Measurements from ENCODE around the gene ZNF609.

Gene ZNF609

DNA sequence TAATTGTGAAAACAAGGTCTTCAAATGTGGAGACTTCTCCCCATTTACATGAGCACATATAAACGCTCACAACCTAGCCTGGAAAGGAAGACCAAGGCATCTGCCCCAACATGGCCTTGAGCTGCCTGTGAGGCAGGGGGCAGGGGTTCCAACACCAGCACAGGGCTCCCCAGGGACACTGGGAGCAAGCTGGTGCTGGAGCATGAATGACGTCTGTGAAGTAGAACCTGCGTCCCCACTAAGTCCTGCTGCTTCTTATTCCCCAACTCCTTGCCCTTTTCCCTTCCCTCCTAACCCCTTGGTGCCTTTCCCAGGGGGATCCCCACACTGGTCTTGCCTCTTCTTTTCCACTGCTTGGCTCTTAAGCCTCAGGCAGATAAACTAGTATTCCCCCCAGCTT lies 221.9 kb downstream of the ZNF609 start:
- Mint-ChIP-seq H3K27ac (peak overlapping the region in 2 of 3 experiments; percentile 58 to 90), H3K4me3 (no peak overlapping the region), H3K27me3 (ENCODE audit: low read depth) (peaks cover 4% of the 10 kb centered on the region), H3K36me3 (ENCODE audit: low read depth) (peaks cover 90% of the 10 kb centered on the region), H3K9me3 (no peaks in the 10 kb centered on the region), H3K4me1 (peaks cover 43% of the 10 kb centered on the region)
- TF ChIP-seq, protein P1, sequence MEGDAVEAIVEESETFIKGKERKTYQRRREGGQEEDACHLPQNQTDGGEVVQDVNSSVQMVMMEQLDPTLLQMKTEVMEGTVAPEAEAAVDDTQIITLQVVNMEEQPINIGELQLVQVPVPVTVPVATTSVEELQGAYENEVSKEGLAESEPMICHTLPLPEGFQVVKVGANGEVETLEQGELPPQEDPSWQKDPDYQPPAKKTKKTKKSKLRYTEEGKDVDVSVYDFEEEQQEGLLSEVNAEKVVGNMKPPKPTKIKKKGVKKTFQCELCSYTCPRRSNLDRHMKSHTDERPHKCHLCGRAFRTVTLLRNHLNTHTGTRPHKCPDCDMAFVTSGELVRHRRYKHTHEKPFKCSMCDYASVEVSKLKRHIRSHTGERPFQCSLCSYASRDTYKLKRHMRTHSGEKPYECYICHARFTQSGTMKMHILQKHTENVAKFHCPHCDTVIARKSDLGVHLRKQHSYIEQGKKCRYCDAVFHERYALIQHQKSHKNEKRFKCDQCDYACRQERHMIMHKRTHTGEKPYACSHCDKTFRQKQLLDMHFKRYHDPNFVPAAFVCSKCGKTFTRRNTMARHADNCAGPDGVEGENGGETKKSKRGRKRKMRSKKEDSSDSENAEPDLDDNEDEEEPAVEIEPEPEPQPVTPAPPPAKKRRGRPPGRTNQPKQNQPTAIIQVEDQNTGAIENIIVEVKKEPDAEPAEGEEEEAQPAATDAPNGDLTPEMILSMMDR (IDR thresholded peaks at IDR 0.05; ENCODE audit: unreplicated experiment in 3 of 3), result no peak

- peaks cover 54% of the 10 kb centered on the region for H3K4me1 Mint-ChIP-seq
- peaks cover 4% of the 10 kb centered on the region for H3K27me3 Mint-ChIP-seq (ENCODE audit: low read depth)
- H3K27ac Mint-ChIP-seq, result peak overlapping the region; percentile 33 to 95 (median 90)
- no peaks in the 10 kb centered on the region for H3K9me3 Mint-ChIP-seq
- TF ChIP-seq, protein P1 (IDR thresholded peaks at IDR 0.05; ENCODE audit: unreplicated experiment in 3 of 3), result no peak
- H3K4me3 Mint-ChIP-seq, result no peak overlapping the region
- peaks cover 91% of the 10 kb centered on the region for H3K36me3 Mint-ChIP-seq (ENCODE audit: low read depth)
Measured at GRCh38 chr15:64683378-64683777, 223.0 kb downstream of the ZNF609 start.

GRCh38 chr15:64685230-64685888 lies 225.0 kb downstream of the ZNF609 start:
- TF ChIP-seq, protein P1 (IDR thresholded peaks at IDR 0.05; ENCODE audit: unreplicated experiment in 3 of 3), result no peak
- Mint-ChIP-seq H3K4me3 (peak overlapping the region in 1 of 3 experiments; percentile 26), H3K27ac (peak overlapping the region; percentile 89 to 95 (median 90)), H3K36me3 (ENCODE audit: low read depth) (peaks cover 84% of the 10 kb centered on the region), H3K27me3 (ENCODE audit: low read depth) (peaks cover 4% of the 10 kb centered on the region), H3K9me3 (no peaks in the 10 kb centered on the region), H3K4me1 (peaks cover 67% of the 10 kb centered on the region)

DNA sequence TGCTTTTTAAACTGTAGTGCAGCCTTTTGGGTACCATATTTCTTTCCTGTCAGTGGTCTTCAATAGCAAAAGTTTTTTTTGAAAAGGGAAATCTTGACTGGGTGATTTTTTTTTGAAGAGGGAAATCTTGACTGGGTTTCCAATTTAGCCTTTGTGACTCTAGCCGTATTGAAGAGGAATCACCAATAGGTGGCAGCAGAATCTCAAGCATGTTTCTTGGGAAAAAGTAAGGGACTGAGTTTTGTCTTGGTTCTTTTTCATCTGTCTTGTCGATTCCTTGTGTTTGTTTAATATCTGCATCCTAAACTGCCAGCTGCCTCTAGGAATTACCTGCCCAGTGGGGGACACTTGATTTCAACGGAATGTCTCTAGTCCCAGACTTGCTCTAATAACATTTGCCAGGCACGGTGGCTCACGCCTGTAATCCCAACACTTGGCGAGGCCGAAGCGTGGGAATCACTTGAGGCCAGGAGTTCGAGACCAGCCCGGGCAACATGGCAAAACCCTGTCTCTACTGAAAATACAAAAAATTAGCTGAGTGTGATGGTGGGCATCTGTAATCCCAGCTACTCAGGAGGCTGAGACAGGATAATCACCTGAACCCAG lies 225.9 kb downstream of the ZNF609 start:
- TF ChIP-seq, protein P1 (IDR thresholded peaks at IDR 0.05; ENCODE audit: unreplicated experiment in 3 of 3), result peak; percentile 61 to 69 (median 66)
- Mint-ChIP-seq H3K4me1 (peaks cover 75% of the 10 kb centered on the region), H3K4me3 (peak overlapping the region in 2 of 3 experiments; percentile 6 to 45), H3K27ac (peak overlapping the region; percentile 90 to 95 (median 92)), H3K36me3 (ENCODE audit: low read depth) (peaks cover 84% of the 10 kb centered on the region), H3K9me3 (no peaks in the 10 kb centered on the region), H3K27me3 (ENCODE audit: low read depth) (peaks cover 4% of the 10 kb centered on the region)

DNA sequence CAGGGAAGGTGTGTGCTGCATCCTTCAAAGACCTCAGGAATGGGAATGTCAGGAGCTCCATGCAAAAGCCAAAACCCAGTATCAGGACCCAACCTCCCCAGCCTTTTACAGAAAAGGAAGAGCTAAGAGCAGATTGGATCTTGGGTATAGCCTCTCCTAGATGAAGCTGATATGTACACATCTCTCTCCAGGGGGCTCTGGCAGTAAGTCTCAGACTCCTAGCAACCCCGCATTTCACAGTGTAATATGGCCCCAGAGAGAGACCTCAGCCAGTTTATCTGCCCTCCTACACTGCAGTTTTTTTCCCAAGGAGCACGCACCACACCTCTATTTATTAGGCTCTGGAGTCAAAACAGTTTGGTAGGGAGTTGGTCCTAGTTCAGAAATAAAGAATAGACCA lies 226.8 kb downstream of the ZNF609 start:
- Mint-ChIP-seq H3K4me1 (peaks cover 78% of the 10 kb centered on the region), H3K27me3 (ENCODE audit: low read depth) (no peaks in the 10 kb centered on the region), H3K4me3 (peak overlapping the region in 1 of 3 experiments; percentile 27), H3K9me3 (no peaks in the 10 kb centered on the region), H3K27ac (peak overlapping the region; percentile 82 to 95 (median 90)), H3K36me3 (ENCODE audit: low read depth) (peaks cover 82% of the 10 kb centered on the region)
- TF ChIP-seq, protein P1 (IDR thresholded peaks at IDR 0.05; ENCODE audit: unreplicated experiment in 3 of 3), result no peak

Data from nephron (organoid).